CD8-positive, alpha-beta memory T cell (primary cell): ENCODE results near the gene ZDHHC18. TPM values are rescaled to one million over a fixed set of nuclear protein-coding genes. Genes with fewer than 3 reads are reported as not detected.

Source experiments
- CTCF ChIA-PET: fragments of 350-600 bp; sonication (Branson Sonifier 250); formaldehyde crosslinking; loops from one replicate; lab custom pipeline; 2021; ENCODE audit warnings: antibody characterized with exemption; lab: Charles Lee
- POLR2A ChIA-PET: fragments of 350-600 bp; sonication (Branson Sonifier 250); formaldehyde crosslinking; loops from one replicate; lab custom pipeline; 2021; ENCODE audit warnings: antibody characterized with exemption; lab: Charles Lee
- DNase-seq, 5 donors: peaks; one replicate each; pipeline versions ENCODE4 v3.0.0 to v3.0.0-alpha.2; 2020 to 2022; ENCODE audit warnings: mixed read lengths in 1 of 5
- H3K27ac ChIP-seq: one replicate; pipeline ENCODE4 v1.7.0; 2013; ENCODE audit warnings: low read depth, mild to moderate bottlenecking, low read length, moderate library complexity
- H3K27me3 ChIP-seq: 2 replicates; pipeline ENCODE4 v1.7.0; 2013; ENCODE audit warnings: low read length, mild to moderate bottlenecking; ENCODE audit not compliant: insufficient read depth, poor library complexity, severe bottlenecking
- H3K36me3 ChIP-seq: 2 replicates; pipeline ENCODE4 v1.7.0; 2013; ENCODE audit warnings: mild to moderate bottlenecking, low read length, moderate library complexity; ENCODE audit not compliant: insufficient read depth
- H3K4me1 ChIP-seq: 2 replicates; pipeline ENCODE4 v1.7.0; 2013; ENCODE audit warnings: mild to moderate bottlenecking, low read length, moderate library complexity; ENCODE audit not compliant: insufficient read depth
- H3K4me3 ChIP-seq: 2 replicates; pipeline ENCODE4 v1.7.0; 2013; ENCODE audit warnings: mild to moderate bottlenecking, low read length
- H3K9me3 ChIP-seq: 2 replicates; pipeline ENCODE4 v1.7.0; 2013; ENCODE audit warnings: mild to moderate bottlenecking, low read length
- H3K27ac Mint-ChIP-seq, 8 donors: one replicate each; pipeline ENCODE4 v1.8.0; 2020 to 2021; ENCODE audit warnings: mixed read lengths in 8 of 8, mild to moderate bottlenecking in 6 of 8, inconsistent platforms in 3 of 8, moderate library complexity in 3 of 8
- H3K27me3 Mint-ChIP-seq, 2 donors: one replicate each; pipeline ENCODE4 v1.8.0; 2020 to 2021; ENCODE audit warnings: mixed read lengths in 2 of 2, mild to moderate bottlenecking in 1 of 2, moderate library complexity in 1 of 2
- H3K36me3 Mint-ChIP-seq, 3 donors: one replicate each; pipeline ENCODE4 v1.8.0; 2020 to 2021; ENCODE audit warnings: mixed read lengths in 3 of 3, inconsistent platforms in 1 of 3, mild to moderate bottlenecking in 1 of 3
- H3K4me1 Mint-ChIP-seq, 3 donors: one replicate each; pipeline ENCODE4 v1.8.0; 2020 to 2021; ENCODE audit warnings: mixed read lengths in 3 of 3, inconsistent platforms in 1 of 3, mild to moderate bottlenecking in 1 of 3
- H3K4me3 Mint-ChIP-seq, 7 donors: one replicate each; pipeline ENCODE4 v1.8.0; 2020 to 2021; ENCODE audit warnings: mixed read lengths in 7 of 7, mild to moderate bottlenecking in 6 of 7, moderate library complexity in 4 of 7, inconsistent platforms in 2 of 7
- H3K9me3 Mint-ChIP-seq, 5 donors: one replicate each; pipeline ENCODE4 v1.8.0; 2020 to 2022; ENCODE audit warnings: mixed read lengths in 5 of 5, mild to moderate bottlenecking in 3 of 5, moderate library complexity in 2 of 5, inconsistent platforms in 1 of 5
- polyA plus RNA-seq: library from polyadenylated mRNA; unstranded; fragments of 300-500 nt; fragmentation: Illumina TruSeq; gene quantifications from one replicate; pipeline ENCODE4 v1.2.3, GENCODE V29; 2021
- total RNA-seq, 2 experiments: library from RNA; stranded (reverse); gene quantifications; one replicate each; pipeline ENCODE4 v1.2.3, GENCODE V29; 2021

ZDHHC18 gene
- total and polyA plus RNA-seq, 3 experiments from 2014 or later = 21.7 to 66.0 (median 61.5) TPM

GRCh38 chr1:26824731-26825130, 1.8 kb upstream of the ZDHHC18 start:
- Histone ChIP-seq H3K4me1 (peaks cover 49% of the 10 kb centered on the region), H3K27me3 (no peaks in the 10 kb centered on the region), H3K4me3 (no peak overlapping the region), H3K36me3 (no peaks in the 10 kb centered on the region), H3K9me3 (no peaks in the 10 kb centered on the region), H3K27ac (no peak overlapping the region)
- H3K36me3 Mint-ChIP-seq = peaks cover 0 to 20% (median 3%) of the 10 kb centered on the region in 3 donors
- peak overlapping the region; percentile 72 to 99 (median 96) for H3K27ac Mint-ChIP-seq
- ChIA-PET CTCF (interaction anchor here (0.7 to 1.9 kb wide), 6 partner anchors 9 to 40 kb away, joined by 3 to 9 read pairs (median 4); no protein-coding TSS in a partner anchor), POLR2A (no interaction called here)
- H3K27me3 Mint-ChIP-seq = no peaks in the 10 kb centered on the region
- DNase-seq = no peak
- H3K4me3 Mint-ChIP-seq = peak overlapping the region in 5 of 7 donors; percentile 40 to 95 (median 50)
- H3K9me3 Mint-ChIP-seq = no peaks in the 10 kb centered on the region
- peaks cover 42 to 67% (median 53%) of the 10 kb centered on the region in 3 donors for H3K4me1 Mint-ChIP-seq

- Histone ChIP-seq H3K27ac (peak overlapping the region; percentile 64), H3K27me3 (no peaks in the 10 kb centered on the region), H3K4me1 (peaks cover 54% of the 10 kb centered on the region), H3K9me3 (no peaks in the 10 kb centered on the region), H3K4me3 (peak overlapping the region; percentile 74), H3K36me3 (no peaks in the 10 kb centered on the region)
- H3K4me1 Mint-ChIP-seq = peaks cover 55 to 76% (median 69%) of the 10 kb centered on the region in 3 donors
- H3K9me3 Mint-ChIP-seq = no peaks in the 10 kb centered on the region
- peak overlapping the region; percentile 90 to 97 (median 92) for H3K4me3 Mint-ChIP-seq
- peak overlapping the region; percentile 93 to 100 (median 100) for H3K27ac Mint-ChIP-seq
- H3K36me3 Mint-ChIP-seq = peaks cover 0 to 38% (median 3%) of the 10 kb centered on the region in 3 donors
- no peak for DNase-seq
- H3K27me3 Mint-ChIP-seq = no peaks in the 10 kb centered on the region
- POLR2A ChIA-PET = no interaction called here
- CTCF ChIA-PET = no interaction called here
Observed at GRCh38 chr1:26827106-26827604, 667 bp downstream of the ZDHHC18 start.

- Histone ChIP-seq H3K4me3 (peak overlapping the region; percentile 74), H3K4me1 (peaks cover 59% of the 10 kb centered on the region), H3K27me3 (no peaks in the 10 kb centered on the region), H3K36me3 (no peaks in the 10 kb centered on the region), H3K9me3 (no peaks in the 10 kb centered on the region), H3K27ac (peak overlapping the region; percentile 64)
- peak overlapping the region; percentile 90 to 97 (median 92) for H3K4me3 Mint-ChIP-seq
- CTCF ChIA-PET = interaction anchor here (1.8 kb wide), 1 partner anchor 18 kb away, joined by 7 read pairs; no protein-coding TSS in a partner anchor
- peak overlapping the region; percentile 93 to 100 (median 100) for H3K27ac Mint-ChIP-seq
- POLR2A ChIA-PET = no interaction called here
- DNase-seq = no peak
- H3K9me3 Mint-ChIP-seq = no peaks in the 10 kb centered on the region
- H3K4me1 Mint-ChIP-seq = peaks cover 60 to 79% (median 73%) of the 10 kb centered on the region in 3 donors
- peaks cover 0 to 43% (median 5%) of the 10 kb centered on the region in 3 donors for H3K36me3 Mint-ChIP-seq
- no peaks in the 10 kb centered on the region for H3K27me3 Mint-ChIP-seq
Observed at GRCh38 chr1:26827663-26828062, 1.2 kb downstream of the ZDHHC18 start.

GRCh38 chr1:26828411-26828991, 2.0 kb downstream of the ZDHHC18 start:
- Histone ChIP-seq H3K4me3 (peak overlapping the region; percentile 39), H3K36me3 (no peaks in the 10 kb centered on the region), H3K4me1 (peaks cover 67% of the 10 kb centered on the region), H3K9me3 (no peaks in the 10 kb centered on the region), H3K27ac (peak overlapping the region; percentile 49), H3K27me3 (no peaks in the 10 kb centered on the region)
- POLR2A ChIA-PET = interaction anchor here (0.6 kb wide), 2 partner anchors 26 to 81 kb away, joined by 3 to 8 read pairs; no protein-coding TSS in a partner anchor
- CTCF ChIA-PET = interaction anchor here (1.0 to 6.5 kb wide), 4 partner anchors 7 to 100 kb away, joined by 3 to 79 read pairs (median 5); no protein-coding TSS in a partner anchor
- Mint-ChIP-seq H3K27ac (peak overlapping the region; percentile 93 to 100 (median 100)), H3K4me3 (peak overlapping the region; percentile 90 to 97 (median 92)), H3K27me3 (peaks cover 0 to under 1% of the 10 kb centered on the region in 2 donors), H3K36me3 (peaks cover 0 to 52% (median 5%) of the 10 kb centered on the region in 3 donors), H3K9me3 (no peaks in the 10 kb centered on the region), H3K4me1 (peaks cover 68 to 81% (median 76%) of the 10 kb centered on the region in 3 donors)
- peak in 2 of 5 donors; percentile 18 to 21 for DNase-seq

GRCh38 chr1:26829184-26829911, 2.9 kb downstream of the ZDHHC18 start:
- DNase-seq = no peak
- Histone ChIP-seq H3K27ac (peak overlapping the region; percentile 49), H3K4me1 (peaks cover 74% of the 10 kb centered on the region), H3K9me3 (no peaks in the 10 kb centered on the region), H3K27me3 (no peaks in the 10 kb centered on the region), H3K36me3 (no peaks in the 10 kb centered on the region), H3K4me3 (no peak overlapping the region)
- ChIA-PET CTCF (interaction anchor here (0.6 to 6.5 kb wide), 6 partner anchors 8 to 101 kb away, joined by 3 to 79 read pairs (median 5); no protein-coding TSS in a partner anchor), POLR2A (interaction anchor here (0.5 kb wide), 1 partner anchor 14 kb away, joined by 3 read pairs; no protein-coding TSS in a partner anchor)
- Mint-ChIP-seq H3K27me3 (peaks cover 0 to 2% of the 10 kb centered on the region in 2 donors), H3K4me1 (peaks cover 77 to 90% (median 85%) of the 10 kb centered on the region in 3 donors), H3K27ac (peak overlapping the region; percentile 64 to 100 (median 100)), H3K9me3 (no peaks in the 10 kb centered on the region), H3K36me3 (peaks cover 0 to 59% (median 5%) of the 10 kb centered on the region in 3 donors), H3K4me3 (peak overlapping the region; percentile 90 to 97 (median 92))

- H3K4me3 Mint-ChIP-seq = peak overlapping the region in 3 of 7 donors; percentile 3 to 62 (median 24)
- no peak for DNase-seq
- Histone ChIP-seq H3K27me3 (no peaks in the 10 kb centered on the region), H3K36me3 (peaks cover 6% of the 10 kb centered on the region), H3K4me3 (no peak overlapping the region), H3K9me3 (no peaks in the 10 kb centered on the region), H3K27ac (no peak overlapping the region), H3K4me1 (peaks cover 68% of the 10 kb centered on the region)
- no peaks in the 10 kb centered on the region for H3K9me3 Mint-ChIP-seq
- ChIA-PET CTCF (interaction anchor here (0.7 to 6.5 kb wide), 6 partner anchors 10 to 70 kb away, joined by 3 to 79 read pairs (median 5); partner anchors contain the start of gene GPATCH3), POLR2A (no interaction called here)
- H3K4me1 Mint-ChIP-seq = peaks cover 79 to 82% (median 81%) of the 10 kb centered on the region in 3 donors
- H3K27ac Mint-ChIP-seq = peak overlapping the region; percentile 98 to 100 (median 100)
- H3K36me3 Mint-ChIP-seq = peaks cover 0 to 74% (median 6%) of the 10 kb centered on the region in 3 donors
- H3K27me3 Mint-ChIP-seq = peaks cover 0 to 2% of the 10 kb centered on the region in 2 donors
Observed at GRCh38 chr1:26831059-26831458, 4.6 kb downstream of the ZDHHC18 start.

- Histone ChIP-seq H3K4me1 (peaks cover 66% of the 10 kb centered on the region), H3K9me3 (no peaks in the 10 kb centered on the region), H3K4me3 (no peak overlapping the region), H3K36me3 (peaks cover 9% of the 10 kb centered on the region), H3K27me3 (no peaks in the 10 kb centered on the region), H3K27ac (no peak overlapping the region)
- DNase-seq = no peak
- peak overlapping the region in 4 of 7 donors; percentile 10 to 62 (median 40) for H3K4me3 Mint-ChIP-seq
- no peaks in the 10 kb centered on the region for H3K9me3 Mint-ChIP-seq
- ChIA-PET POLR2A (interaction anchor here (2.3 kb wide), 1 partner anchor 21 kb away, joined by 12 read pairs; no protein-coding TSS in a partner anchor), CTCF (interaction anchor here (2.2 to 6.5 kb wide), 4 partner anchors 10 to 42 kb away, joined by 7 to 79 read pairs (median 45); no protein-coding TSS in a partner anchor)
- peak overlapping the region; percentile 98 to 100 (median 100) for H3K27ac Mint-ChIP-seq
- H3K27me3 Mint-ChIP-seq = peaks cover 0 to 2% of the 10 kb centered on the region in 2 donors
- peaks cover 0 to 75% (median 9%) of the 10 kb centered on the region in 3 donors for H3K36me3 Mint-ChIP-seq
- peaks cover 77 to 82% (median 80%) of the 10 kb centered on the region in 3 donors for H3K4me1 Mint-ChIP-seq
Observed at GRCh38 chr1:26831546-26832248, 5.2 kb downstream of the ZDHHC18 start.
